ENCODE results near the gene BEND3.
"Not testable (repeated sequence)": the region's sequence is repeated elsewhere in the genome, so short reads cannot be mapped to it uniquely, and the experiment has no call there.

The BEND3 gene

DNA sequence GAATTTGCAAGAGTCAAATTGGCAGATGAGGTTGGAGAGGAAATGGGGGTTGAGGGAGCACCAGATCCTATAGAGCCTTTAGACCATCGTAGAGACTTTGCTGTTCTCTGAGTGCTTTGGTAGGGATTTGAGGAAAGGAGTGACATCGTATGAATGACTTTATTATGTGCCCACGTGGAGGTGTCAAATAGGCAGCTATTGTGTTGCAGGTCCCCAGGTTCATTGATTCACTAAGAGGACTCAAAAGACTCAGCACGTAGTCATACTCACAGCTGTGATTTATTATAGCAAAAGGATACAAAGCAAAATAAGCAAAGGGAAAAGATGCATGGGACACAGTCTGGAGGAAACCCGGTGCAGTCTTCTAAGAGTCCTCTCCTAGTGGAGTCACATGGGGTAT is 85.2 kb downstream of the BEND3 start:
- no peak for DNase-seq (ENCODE audit: low read depth)
- TF ChIP-seq CTCF (IDR thresholded peaks at IDR 0.05; ENCODE audit: control insufficient read depth, extremely low read depth, insufficient read depth): no peak
- no peak overlapping the region for H3K4me3 ChIP-seq (ENCODE audit: low read depth, low read length)

GRCh38 chr6:107026965-107027364 is 88.3 kb downstream of the BEND3 start:
- no peak overlapping the region for H3K4me3 ChIP-seq (ENCODE audit: low read depth, low read length)
- no peak for TF ChIP-seq CTCF (IDR thresholded peaks at IDR 0.05; ENCODE audit: control insufficient read depth, extremely low read depth, insufficient read depth)
- DNase-seq (ENCODE audit: low read depth): no peak

- no peak for DNase-seq (ENCODE audit: low read depth)
- TF ChIP-seq CTCF (IDR thresholded peaks at IDR 0.05; ENCODE audit: control insufficient read depth, extremely low read depth, insufficient read depth): no peak
- H3K4me3 ChIP-seq (ENCODE audit: low read depth, low read length): no peak overlapping the region
Measured at GRCh38 chr6:107021446-107022185, 93.7 kb downstream of the BEND3 start.

GRCh38 chr6:107020239-107020638 is 95.1 kb downstream of the BEND3 start:
- no peak for TF ChIP-seq CTCF (IDR thresholded peaks at IDR 0.05; ENCODE audit: control insufficient read depth, extremely low read depth, insufficient read depth)
- no peak overlapping the region for H3K4me3 ChIP-seq (ENCODE audit: low read depth, low read length)
- no peak for DNase-seq (ENCODE audit: low read depth)

- DNase-seq (ENCODE audit: low read depth): not testable (repeated sequence)
Measured at GRCh38 chr6:107019628-107020027, 95.7 kb downstream of the BEND3 start.

DNA sequence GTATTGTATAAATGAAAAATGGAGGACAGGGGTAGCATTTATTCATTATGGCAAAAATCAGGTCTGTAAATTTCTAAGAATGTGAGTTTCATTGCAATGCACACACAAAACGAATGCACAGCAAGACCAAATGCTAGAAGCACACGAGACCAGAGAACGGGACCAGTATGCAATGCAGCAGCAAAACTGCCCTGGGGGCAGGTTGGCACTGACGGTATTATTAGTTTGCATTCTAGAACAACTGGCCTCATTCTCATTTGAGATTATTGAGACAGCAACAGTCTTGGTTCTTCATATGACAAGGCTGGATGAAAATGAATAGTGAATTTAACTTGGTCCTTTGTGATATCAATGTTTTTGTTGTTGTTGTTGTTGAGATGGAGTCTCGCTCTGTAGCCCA is 96.3 kb downstream of the BEND3 start:
- no peak for DNase-seq (ENCODE audit: low read depth)
- no peak overlapping the region for H3K4me3 ChIP-seq (ENCODE audit: low read depth, low read length)
- no peak for TF ChIP-seq CTCF (IDR thresholded peaks at IDR 0.05; ENCODE audit: control insufficient read depth, extremely low read depth, insufficient read depth)

More at GRCh38 chr6:107019628-107020027, 95.7 kb downstream of the BEND3 start:
- H3K4me3 ChIP-seq (ENCODE audit: low read depth, low read length): not testable (repeated sequence)
